Stimulated activated CD8-positive, alpha-beta memory T cell treated with anti-CD3 and anti-CD28 coated beads, Interleukin-4, amount 100 ng/mL, for 1 hour (primary cell): ENCODE results near the gene OR1E1.
"Not testable (repeated sequence)": the region's sequence is repeated elsewhere in the genome, so short reads cannot be mapped to it uniquely, and the experiment has no call there.

Experiments used
- DNase-seq, 2 donors: peaks; one replicate each; pipeline ENCODE4 v3.0.0-alpha.2; 2020; ENCODE audit warnings: low read depth in 2 of 2, low spot score in 1 of 2

OR1E1 gene

DNA sequence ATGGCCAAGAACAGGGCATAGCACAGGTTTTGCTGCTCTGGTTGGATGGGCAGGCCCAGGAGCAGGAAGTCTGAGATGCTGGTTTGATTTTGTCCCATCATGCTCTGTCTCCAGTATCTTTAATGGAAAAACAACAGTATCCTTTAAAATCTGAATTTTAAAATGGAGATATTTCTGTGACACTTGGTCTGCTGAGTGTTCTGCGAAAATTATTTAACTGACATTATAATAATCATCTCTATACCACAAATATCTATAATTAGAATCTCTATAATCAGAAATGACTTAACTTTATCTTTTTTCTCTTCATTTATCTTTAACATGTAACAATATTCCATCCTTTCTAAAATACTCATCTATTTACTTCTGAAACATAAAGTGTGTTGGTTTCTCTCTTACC, at the start of gene OR1E1:
Gene OR1E1, minus strand, starts transcription at position 101 of the 400 bp plus-strand sequence. Its CDS starts 0 bp downstream, at position 101.
- DNase-seq: no peak

DNA sequence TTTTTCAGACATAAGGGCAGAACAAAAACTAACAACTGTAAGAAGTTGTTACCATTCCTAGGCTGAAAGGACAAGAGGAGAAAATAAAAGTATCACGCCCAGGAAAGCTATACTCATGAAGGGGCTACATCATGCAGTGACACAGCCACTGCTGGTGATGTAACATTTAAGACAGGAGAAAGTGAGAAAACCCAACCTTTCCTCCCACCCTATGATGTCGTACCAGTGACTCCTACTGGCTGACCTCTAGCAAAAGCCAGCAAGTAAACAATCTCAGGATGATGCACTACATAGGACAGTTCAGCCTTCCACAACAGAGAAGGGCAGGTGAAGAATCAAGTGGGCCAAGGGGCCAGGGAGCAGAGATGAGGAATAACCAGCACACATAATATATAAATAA, 49.4 kb upstream of the OR1E1 start:
- DNase-seq: no peak

GRCh38 chr17:3440451-3440850, 42.2 kb upstream of the OR1E1 start:
- no peak for DNase-seq

DNA sequence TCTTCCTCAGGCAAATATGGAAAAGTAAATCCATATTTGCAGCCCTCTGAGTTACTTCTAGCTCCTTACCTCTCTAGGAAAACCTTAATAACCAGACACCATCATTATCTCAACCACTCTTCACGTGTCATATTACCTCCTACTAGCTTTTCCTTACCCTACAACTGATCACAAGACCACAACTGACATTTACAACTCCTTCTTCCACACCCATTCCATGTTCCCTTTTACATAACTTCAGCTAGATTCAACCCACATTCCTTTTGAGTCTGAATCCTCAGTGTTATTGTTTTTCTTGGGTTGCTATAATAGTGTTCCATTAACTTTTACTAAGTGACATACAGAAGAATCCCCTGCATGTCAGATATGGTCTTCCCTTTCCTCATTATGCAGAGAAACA, 40.2 kb upstream of the OR1E1 start:
- no peak for DNase-seq

GRCh38 chr17:3433741-3434140, 35.5 kb upstream of the OR1E1 start, which contains the start of gene OR1E2:
Gene OR1E2 (minus strand): TSS chr17:3433841. CDS start chr17:3433841, 0 bp downstream.
- DNase-seq: no peak

DNA sequence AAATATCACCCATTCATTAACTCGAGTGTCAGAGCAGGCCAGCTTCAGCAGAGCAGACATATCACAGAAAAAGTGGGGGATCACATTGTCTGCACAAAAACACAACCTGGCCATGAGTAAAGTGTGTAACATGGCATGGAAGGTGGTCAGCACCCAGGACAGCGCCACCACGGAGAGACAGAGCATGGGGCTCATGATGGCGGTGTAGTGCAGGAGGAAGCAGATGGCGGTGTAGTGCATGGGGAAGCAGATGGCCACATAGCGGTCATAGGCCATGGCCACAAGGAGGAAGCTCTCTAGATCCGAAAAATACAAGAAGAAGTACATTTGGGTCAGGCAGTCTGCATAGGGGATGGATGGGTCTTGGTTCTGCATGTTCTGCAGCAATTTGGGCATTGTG, 35.0 kb upstream of the OR1E1 start:
- DNase-seq: not testable (repeated sequence)

DNA sequence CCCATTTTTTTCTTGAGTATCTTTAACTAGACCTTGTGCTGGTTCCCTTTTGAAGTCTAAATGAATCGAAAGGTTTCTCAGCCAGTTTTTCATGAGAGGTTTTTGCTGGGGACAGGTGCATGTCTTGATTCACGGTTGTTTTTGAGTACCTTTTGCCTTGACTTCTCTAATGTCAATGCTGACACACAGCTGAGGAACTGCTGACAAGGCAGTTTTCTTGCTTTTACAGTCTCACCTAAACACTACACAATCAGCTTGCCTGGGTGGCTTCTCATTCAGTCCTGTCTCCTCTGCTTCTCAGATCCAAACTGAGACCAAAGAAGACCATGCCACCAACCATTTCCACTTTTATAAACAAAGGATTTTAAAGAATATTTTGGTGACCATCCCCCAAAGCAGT, 20.0 kb upstream of the OR1E1 start:
- no peak for DNase-seq

DNA sequence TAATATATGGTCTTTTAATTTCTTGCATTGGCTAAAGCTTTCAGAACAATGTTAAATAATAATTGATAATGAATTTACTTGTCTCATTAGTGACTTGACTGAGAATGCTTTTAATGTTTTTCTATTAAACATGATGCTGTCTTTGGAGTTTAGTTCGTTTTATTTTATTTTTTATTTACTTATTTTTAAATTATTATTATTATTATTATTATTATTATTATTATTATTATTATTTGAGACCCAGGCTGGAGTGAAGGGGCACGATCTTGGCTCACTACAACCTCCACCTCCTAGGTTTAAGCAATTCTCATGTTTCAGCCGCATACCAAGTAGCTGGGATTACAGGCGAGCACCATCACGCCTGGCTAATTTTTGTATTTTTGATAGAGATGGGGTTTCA, 17.4 kb upstream of the OR1E1 start:
- no peak for DNase-seq

GRCh38 chr17:3412216-3412615, 14.0 kb upstream of the OR1E1 start:
- DNase-seq: not testable (repeated sequence)

DNA sequence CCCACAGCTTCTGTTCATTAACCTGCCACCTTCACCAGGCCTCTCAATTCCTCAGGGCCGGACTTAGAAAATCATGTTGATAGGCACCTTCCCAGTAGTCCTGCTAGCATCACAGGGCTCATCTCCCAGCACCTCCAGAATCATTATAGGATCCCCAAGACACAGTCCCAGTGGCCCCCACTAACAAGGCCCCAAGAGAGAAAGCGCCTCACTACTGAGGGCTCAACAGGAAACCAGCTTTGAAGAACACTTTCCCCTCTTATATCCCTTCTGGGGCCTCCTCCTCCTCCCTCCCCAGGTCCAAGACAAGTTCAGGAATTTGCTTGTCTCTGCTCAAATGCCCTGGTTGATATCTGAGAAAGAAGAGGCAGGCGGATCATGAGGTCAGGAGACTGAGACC, 12.9 kb upstream of the OR1E1 start, which contains the start of gene OR3A3:
Gene OR3A3, plus strand, starts transcription at position 301 of the 400 bp plus-strand sequence.
- no peak for DNase-seq

- DNase-seq: not testable (repeated sequence)
Observed at GRCh38 chr17:3403856-3404255, 5.6 kb upstream of the OR1E1 start.

- DNase-seq: no peak
Observed at GRCh38 chr17:3401786-3402185, 3.6 kb upstream of the OR1E1 start.

- DNase-seq: no peak
Observed at GRCh38 chr17:3400055-3400454, 1.8 kb upstream of the OR1E1 start.

DNA sequence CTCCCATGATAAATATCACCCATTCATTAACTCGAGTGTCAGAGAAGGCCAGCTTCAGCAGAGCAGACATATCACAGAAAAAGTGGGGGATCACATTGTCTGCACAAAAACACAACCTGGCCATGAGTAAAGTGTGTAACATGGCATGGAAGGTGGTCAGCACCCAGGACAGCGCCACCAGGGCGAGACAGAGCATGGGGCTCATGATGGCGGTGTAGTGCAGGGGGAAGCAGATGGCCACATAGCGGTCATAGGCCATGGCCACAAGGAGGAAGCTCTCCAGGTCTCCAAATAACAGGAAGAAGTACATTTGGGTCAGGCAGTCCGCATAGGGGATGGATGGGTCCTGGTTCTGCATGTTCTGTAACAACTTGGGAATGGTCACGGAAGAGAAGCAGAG, 409 bp downstream of the OR1E1 start:
- not testable (repeated sequence) for DNase-seq

- no peak for DNase-seq
Observed at GRCh38 chr17:3389791-3390190, 8.4 kb downstream of the OR1E1 start.

DNA sequence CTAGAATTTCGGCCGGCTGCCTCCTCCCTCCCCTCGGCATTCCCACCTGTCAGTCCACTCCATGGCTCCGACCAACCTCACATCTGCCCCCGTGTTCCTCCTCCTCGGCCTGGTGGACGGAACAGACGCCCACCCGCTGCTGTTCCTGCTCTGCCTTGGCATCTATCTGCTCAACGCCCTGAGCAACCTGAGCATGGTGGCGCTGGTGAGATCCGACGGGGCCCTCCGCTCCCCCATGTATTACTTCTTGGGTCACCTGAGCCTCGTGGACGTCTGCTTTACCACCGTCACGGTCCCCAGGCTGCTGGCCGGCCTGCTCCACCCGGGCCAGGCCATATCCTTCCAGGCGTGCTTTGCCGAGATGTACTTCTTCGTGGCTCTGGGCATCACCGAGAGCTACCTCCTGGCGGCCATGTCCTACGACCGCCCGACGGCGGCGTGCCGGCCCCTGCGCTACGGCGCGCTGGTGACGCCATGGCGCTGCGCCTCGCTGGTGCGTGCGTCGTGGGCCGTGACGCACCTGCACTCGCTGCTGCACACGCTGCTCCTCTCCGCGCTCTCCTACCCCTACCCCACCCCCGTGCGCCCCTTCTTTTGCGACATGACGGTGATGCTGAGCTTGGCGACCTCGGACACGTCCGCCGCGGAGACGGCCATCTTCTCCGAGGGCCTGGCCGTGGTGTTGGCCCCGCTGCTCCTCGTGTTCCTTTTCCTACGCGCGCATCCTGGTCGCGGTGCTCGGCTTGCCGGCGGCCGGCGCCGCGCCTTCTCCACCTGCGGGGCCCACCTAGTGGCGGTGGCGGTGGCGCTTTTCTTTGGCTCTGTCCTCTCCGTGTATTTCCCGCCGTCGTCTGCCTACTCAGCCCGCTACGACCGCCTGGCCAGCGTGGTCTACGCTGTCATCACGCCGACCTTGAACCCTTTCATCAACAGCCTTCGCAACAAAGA, 12.1 kb downstream of the OR1E1 start, which contains the start of gene OR3A2:
Gene OR3A2, minus strand, starts transcription at position 440 of the 948 bp plus-strand sequence.
- no peak for DNase-seq

GRCh38 chr17:3381957-3382356, 16.3 kb downstream of the OR1E1 start:
- DNase-seq: no peak

GRCh38 chr17:3378321-3378720, 19.9 kb downstream of the OR1E1 start:
- no peak for DNase-seq

DNA sequence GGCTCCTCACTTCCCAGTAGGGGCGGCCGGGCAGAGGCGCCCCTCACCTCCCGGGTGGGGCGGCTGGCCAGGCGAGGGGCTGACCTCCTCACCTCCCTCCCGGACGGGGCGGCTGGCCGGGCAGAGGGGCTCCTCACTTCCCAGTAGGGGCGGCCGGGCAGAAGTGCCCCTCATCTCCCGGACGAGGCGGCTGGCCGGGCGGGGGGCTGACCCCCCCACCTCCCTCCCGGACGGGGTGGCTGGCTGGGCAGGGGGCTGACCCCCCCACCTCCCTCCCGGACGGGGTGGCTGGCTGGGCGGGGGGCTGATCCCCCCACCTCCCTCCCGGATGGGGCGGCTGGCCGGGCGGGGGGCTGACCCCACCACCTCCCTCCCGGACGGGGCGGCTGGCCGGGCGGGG, 27.0 kb downstream of the OR1E1 start:
- DNase-seq: not testable (repeated sequence)
